Measurements from ENCODE around the gene OLFML2B.

GRCh38 chr1:162042361-162042760 is 18.7 kb upstream of the OLFML2B start:
- TF ChIP-seq EZH2 (IDR thresholded peaks at IDR 0.05; ENCODE audit: low read depth) = no peak
- no peak for TF ChIP-seq CTCF (conservative IDR thresholded peaks at IDR 0.05)

All from PC-9 (cell line).